Hematopoietic multipotent progenitor cell (in vitro differentiated cells): ENCODE measurements around the gene MXD3. TPM values are rescaled to one million over a fixed set of nuclear protein-coding genes. Genes with fewer than 3 reads are reported as not detected.
"Not testable (repeated sequence)": the region's sequence is repeated elsewhere in the genome, so short reads cannot be mapped to it uniquely, and the experiment has no call there.

Experiments
- DNase-seq, 3 donors: peaks; one replicate each; pipeline ENCODE4 v3.0.0-alpha.2; 2011 to 2015; ENCODE audit warnings: low read depth in 2 of 3, low spot score in 2 of 3
- total RNA-seq: library from RNA; depleted of rRNA; stranded (reverse); fragments of >200 nt; gene quantifications from one replicate; pipeline ENCODE4 v1.2.3, GENCODE V29; 2012

MXD3 gene
- total RNA-seq, 1 donor: 11.0 TPM

DNA sequence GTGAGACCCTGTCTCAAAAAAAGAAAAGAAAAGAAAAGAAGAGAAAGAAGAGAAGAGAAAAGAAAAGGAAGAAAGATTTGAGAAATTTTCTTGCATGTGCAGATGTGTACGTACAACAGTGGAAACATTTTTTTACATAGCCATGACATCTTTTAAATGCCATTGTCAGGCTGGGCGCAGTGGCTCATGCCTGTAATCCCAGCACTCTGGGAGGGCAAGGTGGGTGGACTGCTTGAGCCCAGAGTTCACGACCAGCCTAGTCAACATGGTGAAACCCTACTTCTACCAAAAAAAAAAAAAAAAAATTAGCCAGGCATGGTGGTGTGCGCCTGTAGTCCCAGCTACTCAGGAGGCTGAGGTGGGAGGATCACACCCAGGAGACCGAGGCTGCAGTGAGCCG is 33.2 kb upstream of the MXD3 start:
- no peak for DNase-seq

DNA sequence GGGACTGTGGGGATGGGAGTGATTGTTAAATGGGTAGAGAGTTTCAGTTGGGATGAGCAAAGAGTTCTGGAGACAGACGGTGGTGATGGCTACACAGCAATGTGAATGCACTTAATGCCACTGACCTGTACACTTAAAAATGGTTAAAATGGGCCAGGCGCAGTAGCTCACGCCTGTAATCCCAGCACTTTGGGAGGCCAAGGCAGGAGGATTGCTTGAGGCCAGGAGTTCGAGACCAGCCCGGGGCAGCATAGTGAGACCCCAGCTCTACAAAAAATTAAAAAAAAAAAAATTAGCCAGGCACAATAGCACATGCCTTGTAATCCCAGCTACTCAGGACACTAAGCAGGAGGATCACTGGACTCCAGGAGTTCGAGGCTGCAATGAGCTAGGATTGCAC is 32.1 kb upstream of the MXD3 start:
- no peak for DNase-seq

- DNase-seq: not testable (repeated sequence)
Observed at GRCh38 chr5:177343000-177343399, 31.3 kb upstream of the MXD3 start.

- no peak for DNase-seq
Observed at GRCh38 chr5:177339107-177339638, 27.5 kb upstream of the MXD3 start.

GRCh38 chr5:177338251-177339106 is 26.8 kb upstream of the MXD3 start:
- no peak for DNase-seq

- DNase-seq: no peak
Observed at GRCh38 chr5:177336603-177337494, 25.2 kb upstream of the MXD3 start.

GRCh38 chr5:177336112-177336511 is 24.4 kb upstream of the MXD3 start:
- peak in 2 of 3 donors; percentile 83 to 89 for DNase-seq

DNA sequence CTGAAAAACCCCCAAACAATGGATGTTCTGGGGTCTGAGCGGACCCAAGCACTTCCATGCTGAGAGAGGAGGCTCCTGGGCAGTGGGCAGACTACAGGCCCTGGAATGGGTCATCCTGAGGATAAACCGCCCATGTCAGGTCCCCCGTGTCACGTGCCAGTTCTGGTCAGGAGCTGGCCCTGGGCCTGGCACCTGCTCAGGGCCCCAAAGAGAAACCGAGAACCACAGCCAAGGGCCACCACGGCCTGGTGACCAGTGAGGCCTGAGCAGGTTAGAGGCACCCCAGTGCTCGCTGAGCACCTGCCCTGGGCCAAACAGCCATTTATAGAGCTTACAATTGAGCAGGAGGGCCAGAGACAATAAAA is 24.0 kb upstream of the MXD3 start:
- no peak for DNase-seq

DNA sequence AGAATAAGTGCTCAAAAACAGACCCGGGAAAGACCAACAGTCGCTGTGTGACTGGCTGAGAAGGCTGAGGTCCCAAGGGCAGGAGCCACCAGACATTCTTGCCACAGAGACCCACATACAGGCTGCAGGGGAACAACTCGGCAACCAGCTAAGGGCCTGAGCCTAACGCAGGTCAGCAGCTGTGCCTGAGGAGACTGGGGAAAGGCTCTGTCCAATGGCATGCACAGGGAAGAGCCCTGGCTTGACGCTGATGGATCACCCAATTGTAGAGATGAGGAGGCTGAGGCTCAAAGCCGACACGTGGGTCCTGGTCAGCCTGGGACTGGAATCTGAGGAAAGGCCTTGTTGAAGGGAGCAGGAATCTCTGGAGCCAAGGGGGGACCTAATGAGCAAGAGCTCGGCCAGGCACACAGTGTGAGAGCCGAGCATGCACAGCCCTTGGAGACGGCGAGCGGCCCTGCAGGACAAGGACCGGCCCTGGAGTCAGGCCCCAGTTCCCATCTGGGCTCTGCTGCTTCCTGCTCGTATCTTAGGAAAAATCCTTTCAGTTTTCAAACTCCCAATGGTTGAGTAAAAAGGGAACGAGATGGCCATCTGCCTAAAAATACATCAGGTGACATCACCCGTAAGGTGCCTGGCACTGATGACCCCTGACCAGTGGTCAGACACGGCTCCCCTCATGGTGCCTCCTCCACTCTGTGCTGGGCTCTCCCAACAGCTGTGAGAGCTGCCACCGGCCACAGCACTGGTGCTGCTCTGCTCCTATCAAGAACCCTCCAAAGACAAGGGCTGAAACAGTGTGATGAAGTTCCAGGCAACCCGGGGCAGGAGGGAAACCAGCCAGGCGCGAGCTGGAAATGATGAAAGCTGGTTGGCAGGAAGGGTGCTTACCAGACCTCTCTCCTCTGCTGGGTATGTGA is 23.3 kb upstream of the MXD3 start:
- DNase-seq: no peak

- no peak for DNase-seq
Observed at GRCh38 chr5:177334155-177334551, 22.5 kb upstream of the MXD3 start.

- no peak for DNase-seq
Observed at GRCh38 chr5:177333420-177334154, 21.9 kb upstream of the MXD3 start.

GRCh38 chr5:177332896-177333260 is 21.2 kb upstream of the MXD3 start:
- DNase-seq: no peak

GRCh38 chr5:177332031-177332895 is 20.6 kb upstream of the MXD3 start:
- no peak for DNase-seq

DNA sequence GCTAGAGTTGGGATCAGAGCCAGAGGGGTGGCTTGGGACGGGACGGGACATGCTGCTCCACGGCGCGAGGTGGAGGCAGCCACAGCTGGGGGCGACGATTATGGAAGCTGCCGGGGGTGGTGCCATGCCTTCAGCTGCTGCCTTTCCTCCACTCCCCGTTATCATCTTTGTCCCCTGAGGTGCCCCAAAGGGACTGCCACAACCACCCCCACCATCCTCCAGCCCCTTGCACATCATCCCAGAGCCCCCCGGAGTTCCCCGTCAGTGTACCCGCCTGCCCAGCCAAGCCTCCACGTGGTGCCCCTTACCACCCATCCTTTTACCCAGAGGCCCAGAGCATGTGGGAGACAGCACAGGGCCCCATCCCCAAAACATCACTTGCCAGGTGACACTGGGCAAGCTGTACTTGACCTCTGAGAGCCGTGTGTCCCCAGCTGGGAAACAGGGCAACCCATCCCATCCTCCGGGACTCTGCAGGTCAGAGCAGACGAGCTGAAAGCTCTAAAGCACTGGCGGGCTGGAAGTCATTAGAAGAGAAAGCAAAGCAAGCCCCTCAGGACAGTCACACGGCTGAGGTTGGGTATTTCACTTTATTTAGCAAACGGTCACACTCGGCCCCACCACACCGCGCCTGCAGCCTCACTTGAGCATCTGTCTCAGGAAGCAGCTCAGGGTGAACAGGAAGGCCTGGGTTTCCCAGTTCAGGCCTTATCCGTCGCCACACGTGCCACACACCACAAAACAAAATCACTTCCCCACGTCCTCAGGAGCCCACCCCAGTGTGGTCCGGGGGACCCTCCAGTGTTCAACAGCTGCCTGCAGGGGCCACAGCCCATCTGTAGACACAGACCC is 19.5 kb upstream of the MXD3 start:
- peak in 2 of 3 donors; percentile 92 to 98 for DNase-seq

GRCh38 chr5:177329883-177330282 is 18.2 kb upstream of the MXD3 start:
- no peak for DNase-seq

DNA sequence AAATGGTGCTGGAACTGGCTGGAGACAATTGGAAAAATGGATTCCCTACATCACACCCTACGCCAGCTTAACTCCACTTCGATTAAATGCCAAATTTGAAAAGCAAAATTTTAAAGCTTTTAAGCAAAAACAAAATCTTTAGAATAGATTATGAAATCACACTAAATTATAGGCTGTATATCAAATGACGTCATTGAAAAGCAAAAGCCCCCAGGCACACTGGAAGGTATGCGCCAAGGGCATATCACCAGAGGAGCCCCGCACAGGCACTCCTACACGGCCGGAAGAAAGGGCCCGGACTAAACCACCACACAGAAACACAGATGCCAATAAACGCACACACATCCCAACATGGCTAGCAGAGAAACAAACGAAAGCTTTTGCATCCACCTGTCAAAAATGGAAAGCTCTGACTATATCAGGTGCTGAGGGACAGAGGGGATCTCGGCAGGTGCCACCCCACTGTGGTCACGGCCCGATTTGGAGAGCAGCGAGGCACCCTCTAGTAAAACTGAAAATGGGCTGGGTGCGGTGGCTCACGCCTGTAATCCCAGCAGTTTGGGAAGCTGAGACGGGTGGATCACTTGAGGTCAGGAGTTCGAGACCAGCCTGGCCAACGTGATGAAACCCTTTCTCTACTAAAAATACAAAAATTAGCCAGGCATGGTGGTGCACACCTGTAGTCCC is 17.0 kb upstream of the MXD3 start:
- no peak for DNase-seq
